Esophagus squamous epithelium (tissue), 5 donors: Measurements from ENCODE around the gene KCNK5. TPM values are rescaled to one million over a fixed set of nuclear protein-coding genes. Genes with fewer than 3 reads are reported as not detected.

Experiments
- DNase-seq: peaks from one replicate; lab custom pipeline; 2025; lab: John Stamatoyannopoulos, UW
- H3K27ac ChIP-seq, 4 donors: fragments of 200-600 bp; sonication (generic); one replicate each; pipeline ENCODE4 v1.5.1; 2016 to 2019; ENCODE audit warnings: mild to moderate bottlenecking in 1 of 4
- H3K27me3 ChIP-seq, 4 donors: fragments of 200-600 bp; sonication (generic); 1 replicate in 3 of 4; 2 replicates in 1 of 4; pipeline versions ENCODE4 v1.5.1 to v1.6.0; 2017 to 2021; ENCODE audit warnings: antibody characterized with exemption in 1 of 4
- H3K36me3 ChIP-seq, 3 donors: fragments of 200-600 bp; sonication (generic); one replicate each; pipeline ENCODE4 v1.5.1; 2016 to 2019
- H3K4me1 ChIP-seq, 3 donors: fragments of 200-600 bp; sonication (generic); one replicate each; pipeline ENCODE4 v1.5.1; 2017 to 2019
- H3K4me3 ChIP-seq, 4 donors: fragments of 200-600 bp; sonication (generic); 1 replicate in 3 of 4; 2 replicates in 1 of 4; pipeline ENCODE4 v1.5.1; 2016 to 2019; ENCODE audit warnings: mild to moderate bottlenecking in 2 of 4, moderate library complexity in 1 of 4
- H3K9me3 ChIP-seq, 3 donors: fragments of 200-600 bp; sonication (generic); one replicate each; pipeline ENCODE4 v1.5.1; 2016 to 2019
- POLR2A ChIP-seq, 4 donors: fragments of 450-650 bp; IDR thresholded peaks; one replicate each; pipeline ENCODE4 v1.6.1; 2017; ENCODE audit warnings: antibody characterized with exemption in 4 of 4, mild to moderate bottlenecking in 4 of 4, moderate library complexity in 3 of 4
- WGBS, 2 donors: methylation state at CpG; one replicate each; pipeline ENCODE4 v1.1.5; 2018; 5-methylcytosine and 5-hydroxymethylcytosine counted together
- intact Hi-C: fragments of 100-400 bp; cut with DNase I; formaldehyde crosslinking; loops from one replicate; pipeline ENCODE4 v1.15.0; 2022
- total RNA-seq, 4 donors: library from RNA; depleted of rRNA; stranded (reverse); fragments of >200 nt; gene quantifications; one replicate each; pipeline ENCODE4 v1.1.0, GENCODE V29; 2016
- TF ChIP-seq, protein P1 (sequence below), 6 experiments: fragments of 450-650 bp in 4 of 6; fragments of 200-600 bp in 2 of 6; sonication (generic) in 2 of 6; IDR thresholded peaks; one replicate each; pipeline ENCODE4 v1.5.1; 2016 to 2019; ENCODE audit warnings: antibody characterized with exemption in 6 of 6, mild to moderate bottlenecking in 4 of 6, moderate library complexity in 4 of 6
- donor health status: DM: yes; HTN: yes; CAD: no.

The KCNK5 gene
- total RNA-seq, 4 donors from 2014 or later: 6.1 to 11.0 (median 8.7) TPM

DNA sequence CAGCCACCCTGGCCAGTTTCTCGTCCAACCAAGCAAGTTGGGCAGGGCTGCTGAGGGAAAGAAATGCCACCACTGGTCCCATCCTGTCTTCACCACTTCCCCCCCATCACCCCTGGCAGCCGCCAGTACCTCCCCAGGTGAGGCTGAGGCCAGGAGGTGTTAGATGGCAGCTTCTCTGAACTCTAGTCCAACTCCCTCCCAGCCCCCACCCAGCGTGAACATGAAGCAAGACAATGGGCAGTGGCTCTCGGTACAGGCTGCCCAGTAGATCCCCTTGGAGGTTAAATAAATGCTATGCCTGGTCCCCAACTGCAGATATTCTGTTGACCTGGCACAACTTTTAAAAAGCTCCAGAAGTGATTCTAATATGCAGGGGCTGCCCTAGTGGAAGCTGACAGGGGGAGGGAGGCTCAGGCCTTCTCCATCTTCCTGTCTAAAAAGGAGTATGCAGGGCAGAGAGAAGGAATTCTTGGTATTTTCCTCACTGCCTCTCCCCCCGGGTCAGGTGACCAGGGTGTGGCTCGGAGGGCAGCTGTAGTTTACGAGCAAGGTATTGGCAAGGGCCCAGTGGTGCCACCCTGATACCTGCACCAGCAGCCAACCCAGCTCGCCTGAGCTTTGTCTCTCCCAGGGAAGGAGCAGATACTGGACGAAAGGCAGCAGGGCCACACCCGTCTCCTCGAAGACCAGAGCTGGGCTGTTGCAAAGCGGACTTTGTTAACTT, 25.7 kb downstream of the KCNK5 start:
- TF ChIP-seq, protein P1, sequence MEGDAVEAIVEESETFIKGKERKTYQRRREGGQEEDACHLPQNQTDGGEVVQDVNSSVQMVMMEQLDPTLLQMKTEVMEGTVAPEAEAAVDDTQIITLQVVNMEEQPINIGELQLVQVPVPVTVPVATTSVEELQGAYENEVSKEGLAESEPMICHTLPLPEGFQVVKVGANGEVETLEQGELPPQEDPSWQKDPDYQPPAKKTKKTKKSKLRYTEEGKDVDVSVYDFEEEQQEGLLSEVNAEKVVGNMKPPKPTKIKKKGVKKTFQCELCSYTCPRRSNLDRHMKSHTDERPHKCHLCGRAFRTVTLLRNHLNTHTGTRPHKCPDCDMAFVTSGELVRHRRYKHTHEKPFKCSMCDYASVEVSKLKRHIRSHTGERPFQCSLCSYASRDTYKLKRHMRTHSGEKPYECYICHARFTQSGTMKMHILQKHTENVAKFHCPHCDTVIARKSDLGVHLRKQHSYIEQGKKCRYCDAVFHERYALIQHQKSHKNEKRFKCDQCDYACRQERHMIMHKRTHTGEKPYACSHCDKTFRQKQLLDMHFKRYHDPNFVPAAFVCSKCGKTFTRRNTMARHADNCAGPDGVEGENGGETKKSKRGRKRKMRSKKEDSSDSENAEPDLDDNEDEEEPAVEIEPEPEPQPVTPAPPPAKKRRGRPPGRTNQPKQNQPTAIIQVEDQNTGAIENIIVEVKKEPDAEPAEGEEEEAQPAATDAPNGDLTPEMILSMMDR (IDR thresholded peaks at IDR 0.05): no peak
- no peak for TF ChIP-seq POLR2A (IDR thresholded peaks at IDR 0.05)
- 43 to 48% methylated on average over 2 to 9 of the region's 12 CpGs for WGBS, 2 donors

DNA sequence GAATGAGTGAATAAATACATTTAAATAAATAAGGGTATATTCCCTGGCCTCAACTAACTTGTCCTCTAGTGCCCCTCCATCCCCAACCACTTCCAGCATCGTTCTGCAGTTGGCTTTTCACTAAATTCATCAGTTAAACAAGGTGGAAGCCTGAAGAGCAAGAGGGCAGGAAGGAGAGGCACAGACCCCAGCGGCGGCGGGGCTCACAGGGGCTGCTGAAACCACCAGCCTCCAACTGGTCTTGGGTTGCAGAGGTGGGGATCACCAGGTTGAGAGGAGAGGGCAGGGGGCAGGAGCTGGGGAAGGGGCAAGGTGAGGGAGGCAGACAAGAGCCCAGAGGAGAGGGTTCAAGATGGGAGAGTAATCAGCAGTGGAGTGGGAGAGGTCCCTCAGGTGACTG, 27.1 kb downstream of the KCNK5 start:
- TF ChIP-seq, protein P1 (IDR thresholded peaks at IDR 0.05): no peak
- no peak for TF ChIP-seq POLR2A (IDR thresholded peaks at IDR 0.05)
- no peak for DNase-seq
- H3K27ac ChIP-seq: no peak overlapping the region
- H3K36me3 ChIP-seq: no peaks in the 10 kb centered on the region
- intact Hi-C loops: no loop called here
- peaks cover 13 to 60% (median 27%) of the 10 kb centered on the region in 3 donors for H3K4me1 ChIP-seq
- H3K4me3 ChIP-seq: no peak overlapping the region
- no peaks in the 10 kb centered on the region for H3K9me3 ChIP-seq
- WGBS, 2 donors: 84 to 93% methylated on average over 4 of the region's 4 CpGs
- H3K27me3 ChIP-seq: no peaks in the 10 kb centered on the region

More for the DNA sequence above, 25.7 kb downstream of the KCNK5 start:
- Histone ChIP-seq H3K27me3 (no peaks in the 10 kb centered on the region), H3K27ac (peak overlapping the region; percentile 33 to 70 (median 44)), H3K4me1 (peaks cover 13 to 74% (median 32%) of the 10 kb centered on the region in 3 donors), H3K9me3 (no peaks in the 10 kb centered on the region), H3K36me3 (no peaks in the 10 kb centered on the region), H3K4me3 (no peak overlapping the region)
- intact Hi-C loops: no loop called here
- DNase-seq: no peak

DNA sequence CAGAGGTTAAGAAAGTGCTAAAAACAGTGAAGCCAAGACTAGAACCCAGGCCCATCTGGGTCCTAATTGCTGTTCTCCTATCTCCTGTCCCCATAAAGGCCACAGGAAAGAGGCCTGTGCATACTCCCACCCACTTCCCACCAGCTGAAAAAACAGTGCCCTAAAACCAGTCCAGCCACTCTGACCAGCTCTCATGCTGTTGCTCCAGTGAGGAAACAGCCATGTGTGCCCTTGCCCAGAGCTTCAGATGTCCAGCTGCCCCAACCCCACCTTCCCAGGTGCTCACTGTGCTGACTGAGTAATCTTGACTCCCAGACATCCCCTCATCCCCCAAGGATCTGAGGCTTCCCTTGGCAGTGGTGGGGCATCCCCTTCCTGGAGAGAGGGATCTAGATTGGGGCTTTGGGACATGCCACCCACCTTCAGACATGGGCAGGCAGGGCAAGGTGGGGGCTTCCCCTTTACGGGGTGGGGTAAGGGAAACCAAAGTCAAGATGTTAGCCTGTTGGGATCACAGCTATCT, 28.7 kb downstream of the KCNK5 start:
- Histone ChIP-seq H3K9me3 (no peaks in the 10 kb centered on the region), H3K36me3 (peaks cover 0 to 2% (median 0%) of the 10 kb centered on the region in 3 donors), H3K4me1 (peaks cover 6 to 44% (median 20%) of the 10 kb centered on the region in 3 donors), H3K27ac (no peak overlapping the region), H3K4me3 (no peak overlapping the region), H3K27me3 (no peaks in the 10 kb centered on the region)
- no peak for DNase-seq
- no peak for TF ChIP-seq POLR2A (IDR thresholded peaks at IDR 0.05)
- TF ChIP-seq, protein P1 (IDR thresholded peaks at IDR 0.05): no peak
- intact Hi-C loops: no loop called here
- WGBS, 2 donors: 86% methylated on average over 1 of the region's 1 CpG; no CpG with 5 or more reads in 1 of the 2 donors

DNA sequence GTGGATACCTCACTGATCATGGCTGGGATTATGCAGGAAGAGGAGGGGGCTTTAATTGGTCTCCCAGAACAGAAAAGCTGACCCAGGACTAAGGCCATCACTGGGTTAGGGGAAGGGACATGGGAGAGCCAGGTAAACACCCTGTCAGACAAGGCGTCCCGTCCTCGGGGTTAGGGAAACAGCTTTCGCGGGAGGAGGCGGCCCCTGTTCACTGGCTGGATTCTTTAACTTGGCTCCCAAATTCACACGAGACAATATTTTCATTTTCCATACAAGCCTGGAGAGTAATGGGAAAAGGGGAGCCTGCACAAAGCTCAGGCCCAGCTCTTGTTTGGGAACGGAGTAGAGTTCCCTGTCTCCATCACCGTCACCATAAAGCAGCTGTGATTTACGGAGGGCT, 29.3 kb downstream of the KCNK5 start:
- 78 to 89% methylated on average over 10 of the region's 10 CpGs for WGBS, 2 donors
- intact Hi-C loops: no loop called here
- H3K4me3 ChIP-seq: no peak overlapping the region
- TF ChIP-seq, protein P1 (IDR thresholded peaks at IDR 0.05): no peak
- no peak for TF ChIP-seq POLR2A (IDR thresholded peaks at IDR 0.05)
- no peaks in the 10 kb centered on the region for H3K27me3 ChIP-seq
- peaks cover 6 to 38% (median 17%) of the 10 kb centered on the region in 3 donors for H3K4me1 ChIP-seq
- DNase-seq: no peak
- H3K36me3 ChIP-seq: peaks cover 0 to 8% (median 3%) of the 10 kb centered on the region in 3 donors
- H3K27ac ChIP-seq: no peak overlapping the region
- no peaks in the 10 kb centered on the region for H3K9me3 ChIP-seq

DNA sequence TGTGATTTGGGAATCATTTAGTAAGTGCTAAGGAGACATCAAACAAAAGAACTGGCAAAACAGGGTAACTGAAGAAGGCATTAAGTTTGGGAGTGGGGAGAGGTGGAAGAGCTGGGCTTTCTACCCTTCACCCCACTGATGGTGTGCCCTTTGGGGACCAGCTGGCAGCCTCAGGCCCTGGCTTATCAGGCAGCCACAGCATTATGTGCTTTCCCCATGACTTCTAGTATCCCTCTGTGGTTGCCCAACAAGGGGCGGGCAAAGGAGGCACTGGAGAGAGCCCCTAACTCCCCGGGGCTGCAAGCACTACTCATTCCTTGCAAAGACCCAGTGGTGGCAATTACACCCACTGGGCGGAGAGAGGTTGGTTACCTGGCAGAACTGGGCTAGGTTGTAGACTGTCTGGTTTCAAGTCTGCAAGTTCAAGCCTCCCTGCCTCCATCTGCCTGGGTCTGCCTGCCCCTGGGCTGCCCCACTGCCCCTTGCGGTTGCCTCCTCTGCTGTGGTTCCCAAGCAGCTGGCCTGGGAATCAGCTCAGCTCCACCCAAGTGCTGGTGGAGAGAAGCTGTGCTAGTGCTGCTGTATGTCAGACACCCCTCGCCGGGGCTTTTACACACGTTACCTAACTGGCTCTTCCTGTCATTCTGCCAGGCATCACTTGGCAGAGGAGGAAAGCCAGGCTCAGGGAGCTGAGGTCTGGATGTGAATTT, 29.9 kb downstream of the KCNK5 start:
- H3K36me3 ChIP-seq: peaks cover 0 to 14% (median 5%) of the 10 kb centered on the region in 3 donors
- H3K4me1 ChIP-seq: peaks cover 6 to 32% (median 11%) of the 10 kb centered on the region in 3 donors
- no peak for TF ChIP-seq POLR2A (IDR thresholded peaks at IDR 0.05)
- TF ChIP-seq, protein P1 (IDR thresholded peaks at IDR 0.05): no peak
- H3K27ac ChIP-seq: no peak overlapping the region
- 72 to 95% methylated on average over 3 of the region's 7 CpGs for WGBS, 2 donors
- H3K9me3 ChIP-seq: no peaks in the 10 kb centered on the region
- no peak for DNase-seq
- intact Hi-C loops: no loop called here
- H3K4me3 ChIP-seq: no peak overlapping the region
- no peaks in the 10 kb centered on the region for H3K27me3 ChIP-seq
